Trophoblast cell (in vitro differentiated cells and primary cell): ENCODE data around the gene MRC2.
A peak's percentile ranks its signal among the peaks of the same experiment; 100 is the strongest.

Source experiments
- DNase-seq, 2 donors: peaks; one replicate each; pipeline ENCODE4 v3.0.0-alpha.2; 2016
- H2AFZ ChIP-seq: 2 replicates; pipeline ENCODE4 v1.6.1; 2013; ENCODE audit warnings: low read length, moderate library complexity, mild to moderate bottlenecking; ENCODE audit not compliant: insufficient read depth, poor library complexity
- H2AK5ac ChIP-seq: 2 replicates; pipeline ENCODE4 v1.6.1; 2013; ENCODE audit warnings: mild to moderate bottlenecking, low read length
- H2BK120ac ChIP-seq: 2 replicates; pipeline ENCODE4 v1.6.1; 2013; ENCODE audit warnings: low read length, mild to moderate bottlenecking, moderate library complexity; ENCODE audit not compliant: insufficient read depth, poor library complexity
- H2BK12ac ChIP-seq: 2 replicates; pipeline ENCODE4 v1.6.1; 2013; ENCODE audit warnings: mild to moderate bottlenecking, low read length, moderate library complexity
- H2BK5ac ChIP-seq: 2 replicates; pipeline ENCODE4 v1.6.1; 2013; ENCODE audit warnings: low read length, low read depth, moderate library complexity, mild to moderate bottlenecking; ENCODE audit not compliant: poor library complexity
- H3K14ac ChIP-seq: 2 replicates; pipeline ENCODE4 v1.6.1; 2013; ENCODE audit warnings: mild to moderate bottlenecking, low read length
- H3K18ac ChIP-seq: 2 replicates; pipeline ENCODE4 v1.6.1; 2013; ENCODE audit warnings: mild to moderate bottlenecking, low read length
- H3K23ac ChIP-seq: 2 replicates; pipeline ENCODE4 v1.6.1; 2013; ENCODE audit warnings: low read length
- H3K27ac ChIP-seq: 2 replicates; pipeline ENCODE4 v1.5.1; 2013; ENCODE audit warnings: low read depth, mild to moderate bottlenecking, inconsistent platforms, low read length, moderate library complexity
- H3K27me3 ChIP-seq: 2 replicates; pipeline ENCODE4 v1.6.1; 2013; ENCODE audit warnings: inconsistent platforms, mild to moderate bottlenecking, low read length, moderate library complexity; ENCODE audit not compliant: insufficient read depth
- H3K36me3 ChIP-seq, 2 experiments: 1 replicate in 1 of 2; 2 replicates in 1 of 2; pipeline ENCODE4 v1.6.1; 2013; ENCODE audit warnings: low read length in 2 of 2, mild to moderate bottlenecking in 2 of 2, moderate library complexity in 1 of 2; ENCODE audit not compliant: insufficient read depth in 2 of 2, control insufficient read depth in 1 of 2
- H3K4ac ChIP-seq: 2 replicates; pipeline ENCODE4 v1.6.1; 2013; ENCODE audit warnings: low read depth, mild to moderate bottlenecking, low read length, moderate library complexity
- H3K4me1 ChIP-seq, 2 experiments: 1 replicate in 1 of 2; 2 replicates in 1 of 2; pipeline ENCODE4 v1.6.1; 2013; ENCODE audit warnings: low read length in 2 of 2, mild to moderate bottlenecking in 2 of 2, moderate library complexity in 1 of 2; ENCODE audit not compliant: insufficient read depth in 2 of 2, control insufficient read depth in 1 of 2
- H3K4me2 ChIP-seq: 2 replicates; pipeline ENCODE4 v1.6.1; 2013; ENCODE audit warnings: inconsistent platforms, mild to moderate bottlenecking, low read length, moderate library complexity
- H3K4me3 ChIP-seq: 2 replicates; pipeline ENCODE4 v1.5.1; 2013; ENCODE audit warnings: mild to moderate bottlenecking, low read depth, low read length, inconsistent platforms
- H3K79me1 ChIP-seq: one replicate; pipeline ENCODE4 v1.6.1; 2013; ENCODE audit warnings: low read length
- H3K79me2 ChIP-seq: 2 replicates; pipeline ENCODE4 v1.6.1; 2013; ENCODE audit warnings: low read length, mild to moderate bottlenecking; ENCODE audit not compliant: control insufficient read depth, insufficient read depth, poor library complexity
- H3K9ac ChIP-seq: 2 replicates; pipeline ENCODE4 v1.6.1; 2013; ENCODE audit warnings: mild to moderate bottlenecking, low read length
- H3K9me3 ChIP-seq: 2 replicates; pipeline ENCODE4 v1.6.1; 2013; ENCODE audit warnings: low read depth, mild to moderate bottlenecking, control low read depth, inconsistent platforms, low read length; ENCODE audit not compliant: insufficient read depth
- H4K12ac ChIP-seq: 2 replicates; pipeline ENCODE4 v1.6.1; 2013; ENCODE audit warnings: low read depth, mild to moderate bottlenecking, low read length, moderate library complexity
- H4K8ac ChIP-seq: 2 replicates; pipeline ENCODE4 v1.6.1; 2013; ENCODE audit warnings: low read depth, mild to moderate bottlenecking, low read length, moderate library complexity
- H4K91ac ChIP-seq: one replicate; pipeline ENCODE4 v1.6.1; 2013; ENCODE audit warnings: low read depth, mild to moderate bottlenecking, low read length, moderate library complexity
- WGBS: extraction: QIAGEN DNeasy Blood & Tissue Kit; methylation state at CpG from one replicate; pipeline ENCODE4 v1.1.7; 2013; ENCODE audit warnings: missing lambda C conversion rate; ENCODE audit not compliant: insufficient read length, insufficient coverage; ENCODE audit errors: extremely low coverage; 5-methylcytosine and 5-hydroxymethylcytosine counted together

Gene MRC2

GRCh38 chr17:62715882-62716390 is 88.5 kb downstream of the MRC2 start:
- peak; percentile 94 to 95 for DNase-seq
- Histone ChIP-seq H3K36me3 (no peaks in the 10 kb centered on the region), H4K91ac (peak overlapping the region; percentile 86), H3K27ac (no peak overlapping the region), H4K8ac (peak overlapping the region; percentile 55), H3K79me2 (peaks cover 6% of the 10 kb centered on the region), H3K9ac (no peak overlapping the region), H3K27me3 (no peaks in the 10 kb centered on the region), H3K23ac (no peak overlapping the region), H3K14ac (peak overlapping the region; percentile 77), H3K4me2 (no peak overlapping the region), H3K9me3 (no peaks in the 10 kb centered on the region), H2BK5ac (peak overlapping the region; percentile 34), H4K12ac (no peak overlapping the region), H3K79me1 (peaks cover 39% of the 10 kb centered on the region), H2BK120ac (peak overlapping the region; percentile 62), H3K4me3 (no peak overlapping the region), H3K4ac (peak overlapping the region; percentile 21), H2AK5ac (peak overlapping the region; percentile 10), H3K4me1 (peaks cover 25 to 29% of the 10 kb centered on the region in 2 experiments), H3K18ac (peak overlapping the region; percentile 13), H2BK12ac (peak overlapping the region; percentile 63), H2AFZ (no peak overlapping the region)
- WGBS: no CpG with 5 or more reads among the region's 18 CpGs

DNA sequence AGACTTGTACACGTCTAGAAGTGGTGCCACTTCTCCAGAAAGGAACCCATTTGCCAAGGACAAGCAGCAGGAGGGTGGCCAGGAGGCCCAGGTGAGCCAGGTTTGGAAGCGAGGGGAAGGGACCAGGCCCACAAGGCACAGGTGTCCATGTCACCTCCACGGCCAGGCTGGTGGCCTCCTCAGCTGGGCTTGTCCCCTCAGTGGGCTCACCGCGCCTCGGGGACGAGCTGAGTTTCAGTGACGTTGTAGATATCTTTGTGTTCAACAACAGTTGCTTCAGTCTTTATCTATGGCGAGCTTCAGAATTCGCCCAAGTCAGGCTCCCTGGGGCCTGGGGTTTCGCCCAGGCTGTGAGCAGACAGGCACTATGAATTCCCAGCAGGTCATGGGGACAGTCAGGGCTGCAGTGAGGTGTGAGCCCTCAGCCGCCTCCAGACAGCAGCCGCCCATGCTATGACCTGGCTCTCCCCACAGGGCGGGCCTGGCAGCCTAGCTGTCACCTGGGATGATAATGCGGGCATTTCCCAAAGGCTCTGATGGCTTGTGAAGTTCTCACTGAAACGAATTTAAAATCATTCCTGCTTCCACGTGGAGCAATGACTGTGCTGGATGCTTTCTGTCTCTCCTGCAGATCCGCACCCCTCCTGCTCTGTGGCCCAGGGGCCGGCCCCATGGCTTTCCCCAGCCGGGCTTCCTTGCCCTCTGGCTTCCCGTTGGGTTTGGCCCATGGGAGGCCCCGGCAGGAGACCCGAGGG is 89.5 kb downstream of the MRC2 start:
- no peak overlapping the region for H3K23ac ChIP-seq
- no peak overlapping the region for H4K12ac ChIP-seq
- H3K18ac ChIP-seq: peak overlapping the region; percentile 73
- H2AFZ ChIP-seq: peak overlapping the region; percentile 18
- peak overlapping the region; percentile 57 for H3K4ac ChIP-seq
- H2AK5ac ChIP-seq: peak overlapping the region; percentile 94
- DNase-seq: peak; percentile 66 to 67
- peaks cover 42% of the 10 kb centered on the region for H3K79me1 ChIP-seq
- H2BK5ac ChIP-seq: peak overlapping the region; percentile 90
- peak overlapping the region; percentile 97 for H2BK120ac ChIP-seq
- H3K4me1 ChIP-seq: peaks cover 29 to 32% of the 10 kb centered on the region in 2 experiments
- peaks cover 6% of the 10 kb centered on the region for H3K79me2 ChIP-seq
- H3K27me3 ChIP-seq: no peaks in the 10 kb centered on the region
- H3K4me3 ChIP-seq: no peak overlapping the region
- H2BK12ac ChIP-seq: peak overlapping the region; percentile 98
- H3K9ac ChIP-seq: no peak overlapping the region
- H3K36me3 ChIP-seq: no peaks in the 10 kb centered on the region
- peak overlapping the region; percentile 73 for H3K14ac ChIP-seq
- peak overlapping the region; percentile 87 for H3K27ac ChIP-seq
- H4K8ac ChIP-seq: peak overlapping the region; percentile 66
- H4K91ac ChIP-seq: peak overlapping the region; percentile 97
- no peaks in the 10 kb centered on the region for H3K9me3 ChIP-seq
- no CpG with 5 or more reads among the region's 23 CpGs for WGBS
- no peak overlapping the region for H3K4me2 ChIP-seq

DNA sequence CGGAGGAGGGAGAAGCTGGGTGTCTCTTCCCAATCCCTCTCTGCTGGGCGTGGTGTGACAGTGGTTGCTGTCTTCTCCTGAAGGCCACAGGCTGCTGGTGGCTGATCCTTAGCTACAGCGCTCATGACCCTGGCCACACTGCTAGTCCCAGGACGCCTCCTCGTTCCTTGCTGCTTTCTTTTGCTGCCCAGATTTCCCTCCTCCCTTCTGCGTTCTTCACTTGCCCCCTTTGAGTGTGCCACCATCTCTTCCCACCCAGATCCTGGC is 90.1 kb downstream of the MRC2 start:
- no peaks in the 10 kb centered on the region for H3K36me3 ChIP-seq
- DNase-seq: no peak
- H3K14ac ChIP-seq: peak overlapping the region; percentile 73
- no peak overlapping the region for H3K4me2 ChIP-seq
- H2BK5ac ChIP-seq: peak overlapping the region; percentile 90
- H3K23ac ChIP-seq: no peak overlapping the region
- H3K4me1 ChIP-seq: peaks cover 33 to 37% of the 10 kb centered on the region in 2 experiments
- H4K12ac ChIP-seq: no peak overlapping the region
- peak overlapping the region; percentile 98 for H2BK12ac ChIP-seq
- H2BK120ac ChIP-seq: peak overlapping the region; percentile 97
- H2AFZ ChIP-seq: peak overlapping the region; percentile 12
- no peaks in the 10 kb centered on the region for H3K9me3 ChIP-seq
- peak overlapping the region; percentile 66 for H4K8ac ChIP-seq
- H4K91ac ChIP-seq: peak overlapping the region; percentile 97
- H3K27ac ChIP-seq: peak overlapping the region; percentile 87
- H3K9ac ChIP-seq: no peak overlapping the region
- H2AK5ac ChIP-seq: peak overlapping the region; percentile 94
- H3K27me3 ChIP-seq: no peaks in the 10 kb centered on the region
- no peak overlapping the region for H3K4me3 ChIP-seq
- H3K79me2 ChIP-seq: peaks cover 6% of the 10 kb centered on the region
- no CpG with 5 or more reads among the region's 6 CpGs for WGBS
- peak overlapping the region; percentile 73 for H3K18ac ChIP-seq
- H3K4ac ChIP-seq: peak overlapping the region; percentile 57
- H3K79me1 ChIP-seq: peaks cover 45% of the 10 kb centered on the region

DNA sequence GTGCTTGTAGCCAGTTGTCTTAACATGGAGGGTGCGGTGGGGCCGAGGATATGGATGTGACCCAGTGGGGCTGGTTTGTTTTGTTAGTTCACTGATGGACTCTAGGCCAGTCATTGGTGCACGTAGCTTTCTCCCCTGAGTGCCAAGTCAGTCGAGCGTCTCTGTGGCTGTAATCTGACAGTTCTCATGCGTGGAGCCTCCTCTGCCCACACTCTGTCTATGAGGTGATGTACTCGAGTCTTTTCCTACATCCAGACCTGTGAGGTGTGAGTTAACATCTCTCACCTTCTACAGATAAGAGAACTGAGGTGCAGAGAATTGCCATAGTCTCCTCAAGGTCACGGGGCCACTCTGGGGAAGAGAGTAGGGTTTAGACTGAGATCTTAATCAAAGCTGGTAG is 90.4 kb downstream of the MRC2 start:
- Histone ChIP-seq H2AK5ac (peak overlapping the region; percentile 94), H4K8ac (peak overlapping the region; percentile 66), H3K14ac (peak overlapping the region; percentile 73), H3K79me1 (peaks cover 45% of the 10 kb centered on the region), H2BK12ac (peak overlapping the region; percentile 98), H3K4me2 (peak overlapping the region; percentile 22), H3K18ac (peak overlapping the region; percentile 73), H2BK120ac (peak overlapping the region; percentile 97), H3K9ac (no peak overlapping the region), H3K9me3 (no peaks in the 10 kb centered on the region), H3K23ac (no peak overlapping the region), H3K27ac (peak overlapping the region; percentile 87), H3K4me1 (peaks cover 33 to 37% of the 10 kb centered on the region in 2 experiments), H3K79me2 (peaks cover 6% of the 10 kb centered on the region), H3K36me3 (no peaks in the 10 kb centered on the region), H2BK5ac (peak overlapping the region; percentile 90), H3K4me3 (no peak overlapping the region), H3K27me3 (no peaks in the 10 kb centered on the region), H4K91ac (peak overlapping the region; percentile 97), H4K12ac (no peak overlapping the region), H2AFZ (peak overlapping the region; percentile 12), H3K4ac (peak overlapping the region; percentile 57)
- WGBS: no CpG with 5 or more reads among the region's 8 CpGs
- DNase-seq: no peak
